ENCODE measurements around the gene CAND2. TPM values are rescaled to one million over a fixed set of nuclear protein-coding genes. Genes with fewer than 3 reads are reported as not detected.

Gene CAND2
- total RNA-seq, 4 donors from 2014 or later = 14.3 to 24.5 (median 18.7) TPM

GRCh38 chr3:12807066-12807465, 10.6 kb downstream of the CAND2 start:
- no peak for TF ChIP-seq EP300 (IDR thresholded peaks at IDR 0.05)
- no peak for TF ChIP-seq CTCF (IDR thresholded peaks at IDR 0.05)
- no peak for TF ChIP-seq POLR2A (IDR thresholded peaks at IDR 0.05)
- Histone ChIP-seq H3K9me3 (no peaks in the 10 kb centered on the region), H3K4me3 (no peak overlapping the region), H3K4me1 (peaks cover 0 to 18% (median 3%) of the 10 kb centered on the region in 4 donors), H3K27me3 (no peaks in the 10 kb centered on the region), H3K27ac (peak overlapping the region in 1 of 4 donors; percentile 37), H3K36me3 (peaks cover 0 to 52% (median 0%) of the 10 kb centered on the region in 3 donors)
- WGBS, 2 donors = 89 to 94% methylated on average over 9 of the region's 9 CpGs
- DNase-seq (ENCODE audit: low spot score in 2 of 2) = no peak

GRCh38 chr3:12807601-12808359, 11.3 kb downstream of the CAND2 start:
- WGBS, 2 donors = 71 to 78% methylated on average over 7 of the region's 7 CpGs
- H3K4me1 ChIP-seq = peaks cover 0 to 18% (median 3%) of the 10 kb centered on the region in 4 donors
- no peak overlapping the region for H3K27ac ChIP-seq
- no peaks in the 10 kb centered on the region for H3K27me3 ChIP-seq
- H3K36me3 ChIP-seq = peaks cover 0 to 54% (median 0%) of the 10 kb centered on the region in 3 donors
- no peaks in the 10 kb centered on the region for H3K9me3 ChIP-seq
- no peak overlapping the region for H3K4me3 ChIP-seq
- DNase-seq (ENCODE audit: low spot score in 2 of 2) = no peak
- no peak for TF ChIP-seq CTCF (IDR thresholded peaks at IDR 0.05)
- TF ChIP-seq POLR2A (IDR thresholded peaks at IDR 0.05) = no peak
- TF ChIP-seq EP300 (IDR thresholded peaks at IDR 0.05) = no peak

- no peak for DNase-seq (ENCODE audit: low spot score in 2 of 2)
- Histone ChIP-seq H3K36me3 (peaks cover 0 to 55% (median 0%) of the 10 kb centered on the region in 3 donors), H3K4me1 (peaks cover 0 to 18% (median 3%) of the 10 kb centered on the region in 4 donors), H3K4me3 (no peak overlapping the region), H3K9me3 (no peaks in the 10 kb centered on the region), H3K27me3 (no peaks in the 10 kb centered on the region), H3K27ac (no peak overlapping the region)
- TF ChIP-seq POLR2A (IDR thresholded peaks at IDR 0.05) (no peak), EP300 (IDR thresholded peaks at IDR 0.05) (no peak), CTCF (IDR thresholded peaks at IDR 0.05) (no peak)
- 76 to 88% methylated on average over 2 of the region's 2 CpGs for WGBS, 2 donors
Measured at GRCh38 chr3:12808587-12808986, 12.1 kb downstream of the CAND2 start.

GRCh38 chr3:12809001-12809400, 12.5 kb downstream of the CAND2 start:
- Histone ChIP-seq H3K4me3 (no peak overlapping the region), H3K9me3 (no peaks in the 10 kb centered on the region), H3K4me1 (peaks cover 0 to 18% (median 3%) of the 10 kb centered on the region in 4 donors), H3K27ac (peak overlapping the region in 2 of 4 donors; percentile 88 to 90), H3K36me3 (peaks cover 0 to 54% (median 0%) of the 10 kb centered on the region in 3 donors), H3K27me3 (no peaks in the 10 kb centered on the region)
- DNase-seq (ENCODE audit: low spot score in 2 of 2) = no peak
- 92 to 93% methylated on average over 3 of the region's 3 CpGs for WGBS, 2 donors
- no peak for TF ChIP-seq CTCF (IDR thresholded peaks at IDR 0.05)
- TF ChIP-seq POLR2A (IDR thresholded peaks at IDR 0.05) = no peak
- TF ChIP-seq EP300 (IDR thresholded peaks at IDR 0.05) = no peak

- H3K27ac ChIP-seq = peak overlapping the region; percentile 6 to 90 (median 80)
- DNase-seq (ENCODE audit: low spot score in 2 of 2) = no peak
- TF ChIP-seq POLR2A (IDR thresholded peaks at IDR 0.05) (no peak), CTCF (IDR thresholded peaks at IDR 0.05) (no peak), EP300 (IDR thresholded peaks at IDR 0.05) (no peak)
- H3K9me3 ChIP-seq = no peaks in the 10 kb centered on the region
- peaks cover 0 to 53% (median 0%) of the 10 kb centered on the region in 3 donors for H3K36me3 ChIP-seq
- H3K4me1 ChIP-seq = peaks cover 0 to 18% (median 3%) of the 10 kb centered on the region in 4 donors
- WGBS, 2 donors = 85 to 88% methylated on average over 5 of the region's 5 CpGs
- no peaks in the 10 kb centered on the region for H3K27me3 ChIP-seq
- peak overlapping the region in 2 of 4 donors; percentile 72 to 77 for H3K4me3 ChIP-seq
Measured at GRCh38 chr3:12809435-12809834, 13.0 kb downstream of the CAND2 start.

Data from tibial nerve (tissue), 4 donors.